ENCODE results near the gene ATAT1. TPM values are rescaled to one million over a fixed set of nuclear protein-coding genes. Genes with fewer than 3 reads are reported as not detected.

Gene ATAT1
- total RNA-seq, 1 experiment from 2014 or later, result 15.8 TPM

DNA sequence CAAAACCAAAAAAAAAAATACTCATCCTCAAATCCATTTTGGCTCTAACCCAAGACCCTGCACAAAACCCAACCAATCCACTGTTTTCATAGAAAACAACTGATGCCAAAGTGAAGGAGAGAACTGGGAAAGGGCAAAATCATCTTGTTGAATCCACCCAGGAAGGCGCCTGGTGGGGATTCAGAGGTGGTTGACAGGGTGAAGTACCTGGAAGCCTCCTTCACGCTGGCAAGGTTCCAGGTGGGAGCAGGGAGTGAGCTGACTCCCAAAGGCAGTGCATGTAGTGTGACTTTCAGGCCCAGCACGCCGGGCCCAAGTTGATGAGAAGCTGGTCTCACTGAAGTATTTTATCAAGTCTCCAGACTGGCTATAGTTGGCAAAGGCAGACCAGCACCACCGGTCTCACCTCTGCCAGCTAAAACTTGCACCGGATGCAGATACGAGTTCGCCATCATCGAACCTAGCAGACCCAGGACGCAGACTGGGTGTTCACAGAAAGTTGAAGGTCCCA is 26.2 kb upstream of the ATAT1 start:
- H3K4me3 ChIP-seq (ENCODE audit: low read depth in 2 of 2, low read length in 2 of 2), result no peak overlapping the region
- TSS peak; percentile 15 for BruUV-seq (replicated peaks)
- no peaks in the 10 kb centered on the region for H3K27me3 ChIP-seq (ENCODE audit: control insufficient read depth, insufficient read depth, low read length)
- H3K27ac ChIP-seq (ENCODE audit: low read length), result no peak overlapping the region
- TF ChIP-seq SIN3A (IDR thresholded peaks at IDR 0.05; ENCODE audit: borderline replicate concordance, insufficient read depth, low read depth, low read length) (no peak), POLR2AphosphoS5 (IDR thresholded peaks at IDR 0.05; ENCODE audit: low read depth, low read length) (no peak; the same call in none of the 2 replicates), REST (IDR thresholded peaks at IDR 0.05; ENCODE audit: insufficient read depth in 1 of 2, low read depth in 2 of 2, low read length in 1 of 2) (no peak), TCF7L2 (IDR thresholded peaks at IDR 0.05; ENCODE audit: low read depth, low read length) (no peak), CTCF (IDR thresholded peaks at IDR 0.05) (no peak)
- in situ Hi-C loops (cut with HindIII; ENCODE audit: low pct_unique_long_range_greater_than_20kb, low sequenced_read_pairs) (no loop called here), intact Hi-C loops (cut with micrococcal nuclease; ENCODE audit: unreplicated experiment) (no loop called here)
- CTCF ChIA-PET, result no interaction called here
- no peaks in the 10 kb centered on the region for H3K9me3 ChIP-seq (ENCODE audit: control insufficient read depth, insufficient read depth, low read depth, low read length)
- DNase-seq (ENCODE audit: low read depth, low spot score) (no peak), ATAC-seq (0 out of 2 replicates have a peak, but pooled peaks have one; percentile 5)
- POLR2A ChIA-PET, result interaction anchor here (1.0 to 1.2 kb wide), 2 partner anchors 12 to 14 kb away, joined by 4 to 7 read pairs; no protein-coding TSS in a partner anchor
- H3K4me1 ChIP-seq (ENCODE audit: control insufficient read depth, insufficient read depth, low read length), result no peaks in the 10 kb centered on the region
- H3K36me3 ChIP-seq (ENCODE audit: control insufficient read depth, insufficient read depth, low read length), result peaks cover 13% of the 10 kb centered on the region; the same call in 1 of the 2 replicates

- ChIA-PET POLR2A (interaction anchor here (0.5 to 1.0 kb wide), 3 partner anchors 11 to 108 kb away, joined by 3 to 9 read pairs (median 4); no protein-coding TSS in a partner anchor), CTCF (no interaction called here)
- H3K36me3 ChIP-seq (ENCODE audit: control insufficient read depth, insufficient read depth, low read length), result peaks cover 13% of the 10 kb centered on the region; the same call in 1 of the 2 replicates
- BruUV-seq (replicated peaks), result no TSS peak
- no peaks in the 10 kb centered on the region for H3K27me3 ChIP-seq (ENCODE audit: control insufficient read depth, insufficient read depth, low read length)
- intact Hi-C loops (cut with micrococcal nuclease; ENCODE audit: unreplicated experiment) (no loop called here), in situ Hi-C loops (cut with HindIII; ENCODE audit: low pct_unique_long_range_greater_than_20kb, low sequenced_read_pairs) (no loop called here)
- H3K27ac ChIP-seq (ENCODE audit: low read length), result no peak overlapping the region
- TF ChIP-seq TCF7L2 (IDR thresholded peaks at IDR 0.05; ENCODE audit: low read depth, low read length) (no peak), POLR2AphosphoS5 (IDR thresholded peaks at IDR 0.05; ENCODE audit: low read depth, low read length) (peak; percentile 4; the same call in 1 of the 2 replicates)
- no peak overlapping the region for H3K4me3 ChIP-seq (ENCODE audit: low read depth in 2 of 2, low read length in 2 of 2)
- no peak for DNase-seq (ENCODE audit: low read depth, low spot score)
- H3K4me1 ChIP-seq (ENCODE audit: control insufficient read depth, insufficient read depth, low read length), result no peaks in the 10 kb centered on the region
- ATAC-seq, result no peak
- H3K9me3 ChIP-seq (ENCODE audit: control insufficient read depth, insufficient read depth, low read depth, low read length), result no peaks in the 10 kb centered on the region
Observed at GRCh38 chr6:30601436-30601814, 25.2 kb upstream of the ATAT1 start.

Measured in Panc1 (cell line).